ENCODE measurements around the gene MIR17HG. TPM values are rescaled to one million over a fixed set of nuclear protein-coding genes. Genes with fewer than 3 reads are reported as not detected.

MIR17HG gene
- total RNA-seq, 1 experiment from 2014 or later = 8.1 TPM

DNA sequence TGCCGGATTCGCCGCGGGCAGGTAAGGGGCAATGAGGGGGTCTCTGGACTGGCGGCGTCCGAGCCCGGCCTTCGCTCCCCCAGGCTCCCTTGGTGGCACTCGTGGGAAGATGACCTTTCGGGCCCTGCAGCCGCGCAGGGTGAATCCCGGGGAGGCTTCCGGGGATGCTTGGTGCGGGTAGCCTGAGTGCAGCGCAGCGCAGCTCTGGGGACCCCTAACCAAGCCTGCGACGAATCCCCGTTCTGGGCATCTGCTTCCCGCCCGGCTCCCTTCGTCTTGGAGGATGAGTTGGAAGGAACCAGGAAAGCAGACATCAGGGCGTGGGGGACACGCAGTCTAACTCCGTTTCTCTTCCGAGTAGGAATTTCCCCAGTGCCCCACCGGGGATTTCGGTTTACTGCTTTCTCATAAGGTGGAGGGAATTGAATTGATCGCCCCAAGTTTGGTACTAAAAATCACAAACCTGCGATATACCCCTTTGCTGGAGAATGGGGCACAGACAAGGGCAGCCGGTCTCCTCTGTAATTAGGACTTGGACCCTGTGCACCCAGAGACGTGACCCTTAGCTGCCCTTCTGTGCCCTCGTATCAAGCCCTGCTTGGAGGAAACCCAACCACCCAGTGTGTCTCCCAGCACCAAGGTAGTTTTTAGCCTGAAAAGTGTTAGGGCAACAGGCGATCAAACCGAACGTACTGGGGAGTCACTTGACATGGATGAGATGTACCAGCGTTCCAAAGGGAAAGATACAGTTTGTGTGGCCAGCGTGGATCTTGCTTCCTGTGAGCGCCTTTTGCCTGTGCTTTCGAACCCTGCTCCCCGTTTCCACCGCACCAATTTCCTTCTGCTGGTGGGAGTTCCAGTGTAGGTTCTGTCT, 51.9 kb downstream of the MIR17HG start:
- H3K27me3 Mint-ChIP-seq (ENCODE audit: insufficient read depth, unreplicated experiment) = peaks cover 77% of the 10 kb centered on the region

DNA sequence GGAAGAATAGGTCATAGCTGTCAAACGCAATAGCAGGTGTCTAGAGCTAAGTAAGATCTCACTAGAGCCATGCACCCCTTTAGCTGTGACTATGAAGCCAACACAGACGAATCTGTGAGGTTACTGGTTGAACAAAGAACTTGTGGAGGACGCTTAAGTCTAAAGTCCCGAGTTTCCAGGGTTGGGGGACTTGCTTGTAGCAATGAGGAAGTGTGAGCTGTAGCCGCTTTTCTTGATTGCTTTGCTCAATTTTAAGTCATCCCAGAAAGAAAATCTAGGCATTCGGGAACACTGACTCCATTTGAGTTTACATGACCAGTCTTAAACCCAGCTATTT, 52.5 kb downstream of the MIR17HG start:
- intact Hi-C loops (cut with micrococcal nuclease) = no loop called here
- no peak overlapping the region for H3K27ac Mint-ChIP-seq (ENCODE audit: low read depth, unreplicated experiment)
- BruUV-seq (replicated peaks) = no TSS peak
- TF ChIP-seq CTCF (IDR thresholded peaks at IDR 0.05; ENCODE audit: unreplicated experiment) = no peak
- H3K27me3 Mint-ChIP-seq (ENCODE audit: insufficient read depth, unreplicated experiment) = peaks cover 77% of the 10 kb centered on the region
- ChIA-PET POLR2A (interaction anchor here (0.6 kb wide), 1 partner anchor 20 kb away, joined by 4 read pairs; no protein-coding TSS in a partner anchor), CTCF (interaction anchor here (1.5 kb wide), 1 partner anchor 322 kb away, joined by 5 read pairs; no protein-coding TSS in a partner anchor)
- H3K4me3 Mint-ChIP-seq (ENCODE audit: unreplicated experiment) = no peak overlapping the region
- no peaks in the 10 kb centered on the region for H3K4me1 Mint-ChIP-seq (ENCODE audit: insufficient read depth, unreplicated experiment)
- no peaks in the 10 kb centered on the region for H3K9me3 Mint-ChIP-seq (ENCODE audit: unreplicated experiment)
- H3K36me3 Mint-ChIP-seq (ENCODE audit: insufficient read depth, unreplicated experiment) = no peaks in the 10 kb centered on the region
- DNase-seq (ENCODE audit: unreplicated experiment) = no peak

More for the DNA sequence above, 51.9 kb downstream of the MIR17HG start:
- DNase-seq (ENCODE audit: unreplicated experiment) = no peak
- TF ChIP-seq CTCF (IDR thresholded peaks at IDR 0.05; ENCODE audit: unreplicated experiment) = no peak
- H3K27ac Mint-ChIP-seq (ENCODE audit: low read depth, unreplicated experiment) = no peak overlapping the region
- CTCF ChIA-PET = interaction anchor here (1.5 kb wide), 1 partner anchor 322 kb away, joined by 5 read pairs; no protein-coding TSS in a partner anchor
- H3K9me3 Mint-ChIP-seq (ENCODE audit: unreplicated experiment) = no peaks in the 10 kb centered on the region
- no peaks in the 10 kb centered on the region for H3K36me3 Mint-ChIP-seq (ENCODE audit: insufficient read depth, unreplicated experiment)
- BruUV-seq (replicated peaks) = no TSS peak
- intact Hi-C loops (cut with micrococcal nuclease) = no loop called here
- POLR2A ChIA-PET = interaction anchor here (0.6 kb wide), 1 partner anchor 21 kb away, joined by 4 read pairs; no protein-coding TSS in a partner anchor
- no peaks in the 10 kb centered on the region for H3K4me1 Mint-ChIP-seq (ENCODE audit: insufficient read depth, unreplicated experiment)
- no peak overlapping the region for H3K4me3 Mint-ChIP-seq (ENCODE audit: unreplicated experiment)

- Mint-ChIP-seq H3K9me3 (ENCODE audit: unreplicated experiment) (no peaks in the 10 kb centered on the region), H3K27ac (ENCODE audit: low read depth, unreplicated experiment) (no peak overlapping the region), H3K4me1 (ENCODE audit: insufficient read depth, unreplicated experiment) (no peaks in the 10 kb centered on the region), H3K27me3 (ENCODE audit: insufficient read depth, unreplicated experiment) (peaks cover 77% of the 10 kb centered on the region), H3K36me3 (ENCODE audit: insufficient read depth, unreplicated experiment) (no peaks in the 10 kb centered on the region), H3K4me3 (ENCODE audit: unreplicated experiment) (no peak overlapping the region)
- no peak for TF ChIP-seq CTCF (IDR thresholded peaks at IDR 0.05; ENCODE audit: unreplicated experiment)
- intact Hi-C loops (cut with micrococcal nuclease) = no loop called here
- ChIA-PET CTCF (no interaction called here), POLR2A (no interaction called here)
- no peak for DNase-seq (ENCODE audit: unreplicated experiment)
- no TSS peak for BruUV-seq (replicated peaks)
These were observed 53.2 kb downstream of the MIR17HG start for GRCh38 chr13:91400671-91401070.

- Mint-ChIP-seq H3K36me3 (ENCODE audit: insufficient read depth, unreplicated experiment) (no peaks in the 10 kb centered on the region), H3K9me3 (ENCODE audit: unreplicated experiment) (no peaks in the 10 kb centered on the region), H3K4me1 (ENCODE audit: insufficient read depth, unreplicated experiment) (no peaks in the 10 kb centered on the region), H3K4me3 (ENCODE audit: unreplicated experiment) (no peak overlapping the region), H3K27ac (ENCODE audit: low read depth, unreplicated experiment) (no peak overlapping the region), H3K27me3 (ENCODE audit: insufficient read depth, unreplicated experiment) (peaks cover 77% of the 10 kb centered on the region)
- POLR2A ChIA-PET = no interaction called here
- CTCF ChIA-PET = no interaction called here
- no TSS peak for BruUV-seq (replicated peaks)
- no peak for TF ChIP-seq CTCF (IDR thresholded peaks at IDR 0.05; ENCODE audit: unreplicated experiment)
- intact Hi-C loops (cut with micrococcal nuclease) = no loop called here
- DNase-seq (ENCODE audit: unreplicated experiment) = no peak
These were observed 54.4 kb downstream of the MIR17HG start for GRCh38 chr13:91401920-91402319.

Other genes with a start within 250 kb of the MIR17HG start
- not detected in 2 replicates for gene GPC5, start 50.9 kb downstream of the MIR17HG start, total RNA-seq (2022)

All from MCF 10A (cell line).